Left lobe of liver (tissue), 1 donor: ENCODE data around the gene OR2G3. TPM values are rescaled to one million over a fixed set of nuclear protein-coding genes. Genes with fewer than 3 reads are reported as not detected.

Source experiments
- total RNA-seq: library from RNA; stranded (reverse); gene quantifications from one replicate; pipeline ENCODE4 v1.2.1, GENCODE V29; 2021
- donor health status: DM: no; HTN: yes; CAD: no.

Gene OR2G3
- total RNA-seq, 1 donor from 2014 or later: not detected

Other genes with a start within 250 kb of the OR2G3 start
- gene NLRP3, start 189.4 kb upstream of the OR2G3 start, total RNA-seq: 0.33 TPM
- gene OR2B11, start 147.5 kb upstream of the OR2G3 start, total RNA-seq: not detected
- not detected for gene OR2C3, start 69.1 kb upstream of the OR2G3 start, total RNA-seq
- not detected for gene GCSAML, start 56.5 kb upstream of the OR2G3 start, total RNA-seq
- gene OR2G2, start 17.2 kb upstream of the OR2G3 start, total RNA-seq: not detected
- not detected for gene OR13G1, start 74.2 kb downstream of the OR2G3 start, total RNA-seq
- not detected for gene OR6F1, start 111.1 kb downstream of the OR2G3 start, total RNA-seq
- gene OR14K1, start 133.0 kb downstream of the OR2G3 start, total RNA-seq: not detected
- gene OR14A2, start 142.6 kb downstream of the OR2G3 start, total RNA-seq: not detected
- gene OR1C1, start 155.0 kb downstream of the OR2G3 start, total RNA-seq: not detected
- not detected for gene OR14A16, start 218.5 kb downstream of the OR2G3 start, total RNA-seq
- gene OR11L1, start 236.3 kb downstream of the OR2G3 start, total RNA-seq: not detected